ENCODE measurements around the gene LIN28A.

- no peak for TF ChIP-seq CTCF (IDR thresholded peaks at IDR 0.05; ENCODE audit: insufficient read depth, low read depth, low read length)
- TF ChIP-seq EZH2 (IDR thresholded peaks at IDR 0.05; ENCODE audit: insufficient read depth, low read length), result no peak
Measured at GRCh38 chr1:26449868-26450267, 39.3 kb downstream of the LIN28A start.

Data from astrocyte (in vitro differentiated cells and primary cell).